OCI-LY7 (cell line): Measurements from ENCODE around the gene ACADS.

ENCODE experiments used
- CTCF ChIP-seq: fragments of 200-600 bp; sonication (generic); conservative IDR thresholded peaks from 2 replicates; pipeline ENCODE4 v1.5.1; 2014; ENCODE audit warnings: mild to moderate bottlenecking, antibody characterized with exemption, low read length, moderate library complexity, mixed read lengths
- EZH2phosphoT487 ChIP-seq: fragments of 200-600 bp; sonication (generic); IDR thresholded peaks from 2 replicates; pipeline ENCODE4 v1.6.1; 2018; ENCODE audit warnings: low read depth, borderline replicate concordance, mild to moderate bottlenecking, mixed run types, antibody characterized with exemption, low read length, moderate library complexity, mixed read lengths

- no peak for TF ChIP-seq CTCF
- no peak for TF ChIP-seq EZH2phosphoT487
Measured at GRCh38 chr12:120700886-120701285, 24.7 kb upstream of the ACADS start.
